ENCODE measurements around the gene AJUBA.
A peak's percentile ranks its signal among the peaks of the same experiment; 100 is the strongest.
"Not testable (repeated sequence)": the region's sequence is repeated elsewhere in the genome, so short reads cannot be mapped to it uniquely, and the experiment has no call there.

Gene AJUBA

DNA sequence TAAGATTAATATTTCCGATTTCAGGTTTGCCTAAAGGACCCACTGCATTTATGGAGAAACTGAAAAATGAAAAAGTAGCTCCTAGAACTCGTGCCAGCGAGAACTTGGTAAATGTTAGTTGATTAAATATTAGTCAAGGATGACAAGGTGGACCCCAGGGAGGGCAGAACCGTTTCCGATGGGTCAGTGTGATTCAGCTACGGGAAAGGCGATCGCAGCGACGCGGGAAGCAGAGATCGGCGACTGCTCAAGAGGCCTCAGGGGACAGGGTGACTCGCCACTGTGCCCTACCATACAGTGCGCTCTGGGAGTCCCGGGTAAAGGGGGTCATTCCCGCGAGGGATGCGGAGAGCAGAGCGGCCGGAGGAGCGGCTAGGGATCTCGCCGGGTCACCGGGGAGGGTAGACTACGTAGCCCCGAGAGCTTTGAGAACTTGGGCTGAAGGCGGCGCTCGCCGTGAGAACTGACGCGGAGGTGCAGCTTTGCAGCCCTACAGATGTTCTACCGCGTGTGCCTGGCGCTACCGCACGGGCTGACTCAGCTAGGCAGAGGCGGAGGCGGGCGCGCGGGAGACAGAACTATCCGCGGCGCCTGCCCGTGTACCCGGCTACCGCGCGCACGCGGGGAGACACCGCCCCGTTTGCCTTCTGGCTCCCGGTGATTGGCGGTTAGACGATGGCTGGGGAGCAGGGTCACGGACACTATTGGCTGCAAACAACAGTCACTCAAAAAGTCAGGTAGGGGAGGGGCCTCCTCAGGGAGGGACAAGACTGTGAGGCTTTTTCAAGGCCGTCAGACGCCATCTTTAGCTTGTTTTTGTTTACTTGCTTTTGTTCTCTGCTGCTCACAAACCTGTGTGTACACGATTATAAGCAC lies 24.4 kb upstream of the AJUBA start:
- peak; percentile 95 to 97 for DNase-seq (ENCODE audit: low read depth in 2 of 2)

- no peak for DNase-seq (ENCODE audit: low read depth in 2 of 2)
These were observed 23.8 kb upstream of the AJUBA start for GRCh38 chr14:23006188-23006534.

GRCh38 chr14:23005451-23006187 lies 23.3 kb upstream of the AJUBA start:
- no peak for DNase-seq (ENCODE audit: low read depth in 2 of 2)

DNA sequence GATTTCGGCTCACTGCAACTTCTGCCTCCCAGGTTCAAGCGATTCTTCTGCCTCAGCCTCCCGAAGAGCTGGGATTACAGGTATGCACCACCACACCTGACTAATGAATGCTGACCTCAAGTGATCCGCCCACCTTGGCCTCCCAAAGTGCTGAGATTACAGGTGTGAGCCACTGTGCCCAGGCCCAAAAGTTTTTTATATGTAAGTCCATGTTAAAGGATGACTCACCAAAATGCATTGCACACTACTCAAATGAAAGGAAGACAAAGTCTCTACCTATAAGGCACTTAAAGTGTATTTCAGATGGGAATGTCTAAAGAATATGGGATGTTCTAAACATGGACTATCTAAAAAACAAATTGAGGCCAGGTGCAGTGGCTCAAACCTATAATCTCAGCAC lies 21.9 kb upstream of the AJUBA start:
- not testable (repeated sequence) for DNase-seq (ENCODE audit: low read depth in 2 of 2)

DNA sequence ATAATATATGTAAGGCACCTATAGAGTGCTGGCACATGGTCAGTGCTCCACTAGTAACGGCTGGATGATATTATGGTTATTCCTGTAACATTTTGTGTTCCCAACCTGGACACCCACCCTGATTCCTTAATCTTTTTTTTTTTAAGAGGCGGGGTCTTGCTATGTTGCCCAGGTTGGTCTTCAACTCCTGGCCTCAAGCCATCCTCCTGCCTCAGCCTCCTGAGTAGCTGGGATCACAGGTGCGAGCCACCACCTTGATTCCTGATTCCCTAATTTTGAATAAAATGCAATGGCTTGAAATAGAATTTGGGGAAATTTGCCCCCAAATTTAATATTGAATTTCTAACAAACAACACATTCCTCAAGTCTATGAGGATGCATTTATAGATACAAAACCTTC lies 20.2 kb upstream of the AJUBA start:
- DNase-seq (ENCODE audit: low read depth in 2 of 2): no peak

DNA sequence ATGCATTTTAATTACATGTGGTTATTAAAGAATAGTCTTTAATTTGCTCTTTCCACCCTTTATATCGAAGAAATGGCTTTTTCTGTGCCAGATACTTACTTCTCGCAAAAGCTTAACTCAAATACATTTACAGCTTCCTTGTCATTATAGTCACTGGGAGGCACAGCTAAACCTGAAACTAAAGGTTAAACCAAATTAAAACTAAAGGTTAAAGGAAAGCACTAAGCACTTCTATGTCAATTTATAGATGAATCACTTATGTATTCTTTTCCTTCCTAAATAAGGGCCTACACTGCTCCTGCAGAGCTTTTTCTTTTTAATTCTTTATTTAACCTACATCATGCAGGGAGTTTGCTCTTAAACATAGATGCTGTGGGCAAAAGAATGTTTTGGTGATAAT lies 18.5 kb upstream of the AJUBA start:
- no peak for DNase-seq (ENCODE audit: low read depth in 2 of 2)

- DNase-seq (ENCODE audit: low read depth in 2 of 2): no peak
These were observed 16.1 kb upstream of the AJUBA start for GRCh38 chr14:22998329-22999012.

DNA sequence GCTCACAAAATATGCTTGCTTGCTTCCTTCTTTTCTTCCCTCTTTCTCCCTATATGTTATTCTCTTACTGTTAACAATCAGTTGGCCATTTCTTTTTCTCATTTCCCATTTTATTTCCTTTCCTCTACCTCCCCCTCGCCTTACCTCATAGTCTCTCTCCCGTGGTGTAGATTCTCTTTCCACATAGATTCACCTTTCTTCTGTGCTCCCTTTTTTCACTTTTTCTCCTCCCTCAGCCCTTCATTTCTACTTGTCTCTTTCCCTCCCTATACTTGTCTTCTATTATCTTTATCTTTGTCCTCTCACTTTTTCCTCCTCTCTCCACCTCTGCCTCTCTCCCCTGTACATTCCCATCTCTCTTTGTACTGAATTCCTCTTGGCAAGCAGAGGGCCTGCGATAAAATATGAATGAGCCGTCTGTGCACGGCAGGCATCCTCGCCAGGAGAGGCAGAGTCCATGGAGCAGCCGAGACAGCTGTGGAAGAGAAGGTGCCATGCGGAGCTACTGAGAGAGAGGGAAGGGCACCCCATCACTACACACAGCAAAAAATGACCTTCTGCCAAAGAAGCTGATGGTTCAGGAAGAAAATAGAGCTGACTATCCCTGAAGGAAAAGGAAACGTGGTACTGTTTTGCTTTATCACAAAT lies 15.4 kb upstream of the AJUBA start:
- no peak for DNase-seq (ENCODE audit: low read depth in 2 of 2)

- DNase-seq (ENCODE audit: low read depth in 2 of 2): no peak
These were observed 14.7 kb upstream of the AJUBA start for GRCh38 chr14:22996768-22997654.

DNA sequence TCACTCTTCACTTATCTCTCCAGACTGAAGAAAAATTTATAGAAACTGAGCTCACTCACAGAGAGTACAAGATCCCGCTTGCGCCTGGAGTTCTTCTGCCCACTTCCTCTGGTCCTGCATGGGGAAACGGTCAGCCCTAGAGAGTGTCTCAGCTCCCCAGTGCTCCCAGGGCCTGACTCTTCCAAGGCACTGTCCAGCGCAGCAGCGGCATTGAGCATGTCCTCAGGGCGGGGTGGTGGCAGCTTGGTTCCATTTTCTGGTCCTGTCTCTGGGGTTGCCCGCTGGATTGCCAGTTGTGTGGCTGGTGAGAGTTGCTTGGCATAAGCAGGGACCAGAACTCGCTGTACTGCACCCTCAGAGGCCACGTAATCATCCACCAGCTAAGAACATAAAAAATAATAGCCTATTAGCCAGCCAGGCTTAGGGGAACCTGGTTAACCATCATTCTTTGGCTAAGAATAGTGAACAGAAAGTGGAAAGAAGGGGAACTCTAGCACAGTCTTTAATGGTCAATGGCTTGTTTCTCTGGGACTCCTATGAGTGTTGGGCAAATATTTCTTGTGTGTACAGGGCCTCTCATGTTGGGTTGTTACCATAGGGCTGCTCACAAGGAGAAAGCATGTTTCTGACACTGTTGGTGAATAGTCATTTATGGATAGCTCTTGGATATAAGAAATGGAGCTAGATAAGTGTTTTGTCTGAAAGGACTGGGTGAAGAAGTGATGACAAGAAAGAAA lies 13.7 kb upstream of the AJUBA start:
- DNase-seq (ENCODE audit: low read depth in 2 of 2): no peak

DNA sequence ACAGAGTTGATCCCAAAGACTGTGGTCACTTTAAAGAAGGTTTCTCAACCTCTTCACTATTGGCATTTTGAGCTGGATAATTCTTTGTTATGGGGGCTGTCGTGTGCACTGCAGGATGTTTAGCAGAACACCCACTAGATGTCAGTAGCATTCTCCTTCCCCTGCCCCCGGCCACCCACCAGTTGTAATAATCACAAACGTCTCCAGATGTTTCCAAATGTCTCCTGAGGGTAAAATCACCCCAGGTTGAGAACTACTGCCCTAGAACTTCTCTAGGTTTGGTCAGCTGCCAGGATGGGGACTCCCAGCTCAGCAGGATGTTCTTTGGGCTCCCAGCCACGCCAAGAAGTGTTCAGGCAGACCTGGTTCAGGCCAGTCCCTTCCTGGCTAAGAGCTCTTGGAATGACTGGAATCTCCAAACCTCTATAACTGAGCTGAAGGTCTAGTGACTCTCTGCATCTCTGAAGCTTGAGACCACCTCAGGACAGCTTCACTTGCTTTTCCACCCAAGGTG lies 12.5 kb upstream of the AJUBA start:
- no peak for DNase-seq (ENCODE audit: low read depth in 2 of 2)

- DNase-seq (ENCODE audit: low read depth in 2 of 2): no peak
These were observed 11.2 kb upstream of the AJUBA start for GRCh38 chr14:22993517-22993916.

GRCh38 chr14:22991852-22992251 lies 9.5 kb upstream of the AJUBA start:
- DNase-seq (ENCODE audit: low read depth in 2 of 2): no peak

DNA sequence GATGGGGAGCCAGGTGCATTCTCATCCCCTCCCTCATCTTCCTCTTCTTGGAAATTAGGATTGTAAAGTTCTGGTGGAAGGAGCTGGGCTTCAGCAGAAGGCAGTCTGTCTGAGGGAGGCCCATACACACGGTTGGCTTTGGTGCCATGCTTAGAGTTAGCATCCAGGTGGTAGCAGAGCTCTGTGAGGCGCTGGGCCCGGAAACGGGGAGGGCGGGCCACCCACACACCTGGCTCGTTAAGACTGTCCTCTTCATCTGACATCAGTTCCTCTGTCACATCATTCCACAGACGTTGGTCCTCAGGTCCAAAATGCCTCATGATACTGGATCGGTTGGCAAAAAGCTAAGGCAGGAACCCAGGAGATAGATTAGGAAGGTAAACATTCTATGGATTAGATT lies 4.9 kb upstream of the AJUBA start:
- DNase-seq (ENCODE audit: low read depth in 2 of 2): no peak

GRCh38 chr14:22986508-22987054 lies 4.2 kb upstream of the AJUBA start:
- peak; percentile 58 to 84 for DNase-seq (ENCODE audit: low read depth in 2 of 2)

GRCh38 chr14:22985894-22986507 lies 3.6 kb upstream of the AJUBA start:
- DNase-seq (ENCODE audit: low read depth in 2 of 2): no peak

- DNase-seq (ENCODE audit: low read depth in 2 of 2): no peak
These were observed 2.8 kb upstream of the AJUBA start for GRCh38 chr14:22984959-22985658.

- no peak for DNase-seq (ENCODE audit: low read depth in 2 of 2)
These were observed 375 bp downstream of the AJUBA start for GRCh38 chr14:22981876-22982476.
